ENCODE measurements around the gene ZNF584.

ZNF584 gene

GRCh38 chr19:58408152-58409009 is at the start of gene ZNF584:
ZNF584 (plus strand) TSS chr19:58408649; CDS start chr19:58409148, 499 bp downstream.
- H3K27ac ChIP-seq: peak within 1 kb of the TSS; percentile 87
- peak within 1 kb of the TSS; percentile 92 for H3K9ac ChIP-seq
- H3K79me2 ChIP-seq: peaks cover 19% of the 10 kb centered on the region
- no peak for TF ChIP-seq CTCF (IDR thresholded peaks at IDR 0.05)
- no peaks in the 10 kb centered on the region for H3K36me3 ChIP-seq (ENCODE audit: control insufficient read depth, insufficient read depth, low read length)
- peaks cover 9% of the 10 kb centered on the region for H3K4me1 ChIP-seq
- H3K27me3 ChIP-seq (ENCODE audit: control insufficient read depth, insufficient read depth, low read length): no peaks in the 10 kb centered on the region
- no peaks in the 10 kb centered on the region for H3K9me3 ChIP-seq (ENCODE audit: control insufficient read depth, low read length)
- H3K4me3 ChIP-seq (ENCODE audit: low read depth, low read length): peak within 1 kb of the TSS; percentile 89
- peak within 1 kb of the TSS; percentile 96 for H2AFZ ChIP-seq
- peak within 1 kb of the TSS; percentile 89 for H3K4me2 ChIP-seq (ENCODE audit: low read length)

GRCh38 chr19:58361900-58362271 is 46.6 kb upstream of the ZNF584 start:
- Histone ChIP-seq H3K4me2 (ENCODE audit: low read length) (peak overlapping the region; percentile 100), H3K4me3 (ENCODE audit: low read depth, low read length) (peak overlapping the region; percentile 93), H3K27ac (peak overlapping the region; percentile 98), H3K9ac (peak overlapping the region; percentile 87), H2AFZ (peak overlapping the region; percentile 97), H3K4me1 (no peaks in the 10 kb centered on the region), H3K9me3 (ENCODE audit: control insufficient read depth, low read length) (no peaks in the 10 kb centered on the region), H3K79me2 (no peaks in the 10 kb centered on the region), H3K27me3 (ENCODE audit: control insufficient read depth, insufficient read depth, low read length) (no peaks in the 10 kb centered on the region), H3K36me3 (ENCODE audit: control insufficient read depth, insufficient read depth, low read length) (no peaks in the 10 kb centered on the region)
- no peak for TF ChIP-seq CTCF (IDR thresholded peaks at IDR 0.05)

GRCh38 chr19:58362272-58362994 is 46.0 kb upstream of the ZNF584 start, which contains the start of gene ZNF497:
ZNF497 (minus strand) TSS chr19:58362751; CDS start chr19:58357635, 5,116 bp downstream.
- Histone ChIP-seq H3K9ac (peak within 1 kb of the TSS; percentile 87), H3K4me2 (ENCODE audit: low read length) (peak within 1 kb of the TSS; percentile 100), H3K27me3 (ENCODE audit: control insufficient read depth, insufficient read depth, low read length) (no peaks in the 10 kb centered on the region), H3K79me2 (no peaks in the 10 kb centered on the region), H3K36me3 (ENCODE audit: control insufficient read depth, insufficient read depth, low read length) (no peaks in the 10 kb centered on the region), H2AFZ (peak within 1 kb of the TSS; percentile 97), H3K4me3 (ENCODE audit: low read depth, low read length) (peak within 1 kb of the TSS; percentile 93), H3K27ac (peak within 1 kb of the TSS; percentile 98), H3K9me3 (ENCODE audit: control insufficient read depth, low read length) (no peaks in the 10 kb centered on the region), H3K4me1 (no peaks in the 10 kb centered on the region)
- TF ChIP-seq CTCF (IDR thresholded peaks at IDR 0.05): peak; percentile 14

- no peaks in the 10 kb centered on the region for H3K9me3 ChIP-seq (ENCODE audit: control insufficient read depth, low read length)
- no peaks in the 10 kb centered on the region for H3K4me1 ChIP-seq
- H2AFZ ChIP-seq: no peak overlapping the region
- H3K27ac ChIP-seq: no peak overlapping the region
- TF ChIP-seq CTCF (IDR thresholded peaks at IDR 0.05): no peak
- no peaks in the 10 kb centered on the region for H3K27me3 ChIP-seq (ENCODE audit: control insufficient read depth, insufficient read depth, low read length)
- no peaks in the 10 kb centered on the region for H3K36me3 ChIP-seq (ENCODE audit: control insufficient read depth, insufficient read depth, low read length)
- no peaks in the 10 kb centered on the region for H3K79me2 ChIP-seq
- no peak overlapping the region for H3K4me3 ChIP-seq (ENCODE audit: low read depth, low read length)
- no peak overlapping the region for H3K9ac ChIP-seq
- no peak overlapping the region for H3K4me2 ChIP-seq (ENCODE audit: low read length)
These were observed 44.3 kb upstream of the ZNF584 start for GRCh38 chr19:58364146-58364545.
